CD8-positive, alpha-beta memory T cell (primary cell): ENCODE data around the gene ANKRD63. TPM values are rescaled to one million over a fixed set of nuclear protein-coding genes. Genes with fewer than 3 reads are reported as not detected.

ENCODE experiments used
- CTCF ChIA-PET: fragments of 350-600 bp; sonication (Branson Sonifier 250); formaldehyde crosslinking; loops from one replicate; lab custom pipeline; 2021; ENCODE audit warnings: antibody characterized with exemption; lab: Charles Lee
- POLR2A ChIA-PET: fragments of 350-600 bp; sonication (Branson Sonifier 250); formaldehyde crosslinking; loops from one replicate; lab custom pipeline; 2021; ENCODE audit warnings: antibody characterized with exemption; lab: Charles Lee
- DNase-seq, 5 donors: peaks; one replicate each; pipeline versions ENCODE4 v3.0.0 to v3.0.0-alpha.2; 2020 to 2022; ENCODE audit warnings: mixed read lengths in 1 of 5
- H3K27ac ChIP-seq: one replicate; pipeline ENCODE4 v1.7.0; 2013; ENCODE audit warnings: low read depth, mild to moderate bottlenecking, low read length, moderate library complexity
- H3K27me3 ChIP-seq: 2 replicates; pipeline ENCODE4 v1.7.0; 2013; ENCODE audit warnings: low read length, mild to moderate bottlenecking; ENCODE audit not compliant: insufficient read depth, poor library complexity, severe bottlenecking
- H3K36me3 ChIP-seq: 2 replicates; pipeline ENCODE4 v1.7.0; 2013; ENCODE audit warnings: mild to moderate bottlenecking, low read length, moderate library complexity; ENCODE audit not compliant: insufficient read depth
- H3K4me1 ChIP-seq: 2 replicates; pipeline ENCODE4 v1.7.0; 2013; ENCODE audit warnings: mild to moderate bottlenecking, low read length, moderate library complexity; ENCODE audit not compliant: insufficient read depth
- H3K4me3 ChIP-seq: 2 replicates; pipeline ENCODE4 v1.7.0; 2013; ENCODE audit warnings: mild to moderate bottlenecking, low read length
- H3K9me3 ChIP-seq: 2 replicates; pipeline ENCODE4 v1.7.0; 2013; ENCODE audit warnings: mild to moderate bottlenecking, low read length
- H3K27ac Mint-ChIP-seq, 8 donors: one replicate each; pipeline ENCODE4 v1.8.0; 2020 to 2021; ENCODE audit warnings: mixed read lengths in 8 of 8, mild to moderate bottlenecking in 6 of 8, inconsistent platforms in 3 of 8, moderate library complexity in 3 of 8
- H3K27me3 Mint-ChIP-seq, 2 donors: one replicate each; pipeline ENCODE4 v1.8.0; 2020 to 2021; ENCODE audit warnings: mixed read lengths in 2 of 2, mild to moderate bottlenecking in 1 of 2, moderate library complexity in 1 of 2
- H3K36me3 Mint-ChIP-seq, 3 donors: one replicate each; pipeline ENCODE4 v1.8.0; 2020 to 2021; ENCODE audit warnings: mixed read lengths in 3 of 3, inconsistent platforms in 1 of 3, mild to moderate bottlenecking in 1 of 3
- H3K4me1 Mint-ChIP-seq, 3 donors: one replicate each; pipeline ENCODE4 v1.8.0; 2020 to 2021; ENCODE audit warnings: mixed read lengths in 3 of 3, inconsistent platforms in 1 of 3, mild to moderate bottlenecking in 1 of 3
- H3K4me3 Mint-ChIP-seq, 7 donors: one replicate each; pipeline ENCODE4 v1.8.0; 2020 to 2021; ENCODE audit warnings: mixed read lengths in 7 of 7, mild to moderate bottlenecking in 6 of 7, moderate library complexity in 4 of 7, inconsistent platforms in 2 of 7
- H3K9me3 Mint-ChIP-seq, 5 donors: one replicate each; pipeline ENCODE4 v1.8.0; 2020 to 2022; ENCODE audit warnings: mixed read lengths in 5 of 5, mild to moderate bottlenecking in 3 of 5, moderate library complexity in 2 of 5, inconsistent platforms in 1 of 5
- polyA plus RNA-seq: library from polyadenylated mRNA; unstranded; fragments of 300-500 nt; fragmentation: Illumina TruSeq; gene quantifications from one replicate; pipeline ENCODE4 v1.2.3, GENCODE V29; 2021
- total RNA-seq, 2 experiments: library from RNA; stranded (reverse); gene quantifications; one replicate each; pipeline ENCODE4 v1.2.3, GENCODE V29; 2021

The ANKRD63 gene
- total and polyA plus RNA-seq, 3 experiments from 2014 or later = not detected

DNA sequence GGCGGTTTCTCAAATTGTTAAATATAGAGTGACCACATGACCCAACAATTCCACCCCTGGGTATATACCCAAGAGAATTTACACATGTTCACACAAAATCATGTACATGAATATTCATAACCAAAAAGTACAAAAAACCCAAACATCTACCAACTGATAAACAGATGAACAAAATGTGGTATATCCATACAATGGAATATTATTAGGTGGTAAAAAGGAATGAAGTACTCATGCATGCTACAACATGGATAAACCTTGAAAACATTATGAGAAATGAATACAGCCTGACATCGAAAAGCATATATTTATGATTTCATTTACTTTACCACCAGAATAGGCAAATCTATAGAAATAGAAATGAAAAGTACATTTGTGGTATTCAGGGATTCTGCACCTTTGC lies 17.5 kb upstream of the ANKRD63 start:
- no peak for DNase-seq
- Mint-ChIP-seq H3K9me3 (peaks cover 0 to 4% (median 2%) of the 10 kb centered on the region in 5 donors), H3K27ac (peak overlapping the region in 1 of 8 donors; percentile 33), H3K36me3 (peaks cover 21 to 87% (median 25%) of the 10 kb centered on the region in 3 donors), H3K4me3 (no peak overlapping the region), H3K27me3 (no peaks in the 10 kb centered on the region), H3K4me1 (peaks cover 16 to 23% (median 17%) of the 10 kb centered on the region in 3 donors)
- H3K27me3 ChIP-seq = no peaks in the 10 kb centered on the region
- no peak overlapping the region for H3K4me3 ChIP-seq
- H3K4me1 ChIP-seq = peaks cover 9% of the 10 kb centered on the region
- ChIA-PET CTCF (interaction anchor here (0.8 to 1.4 kb wide), 2 partner anchors 9 to 17 kb away, joined by 4 read pairs; partner anchors contain the start of gene ANKRD63), POLR2A (no interaction called here)
- no peak overlapping the region for H3K27ac ChIP-seq
- H3K9me3 ChIP-seq = no peaks in the 10 kb centered on the region
- peaks cover 13% of the 10 kb centered on the region for H3K36me3 ChIP-seq

DNA sequence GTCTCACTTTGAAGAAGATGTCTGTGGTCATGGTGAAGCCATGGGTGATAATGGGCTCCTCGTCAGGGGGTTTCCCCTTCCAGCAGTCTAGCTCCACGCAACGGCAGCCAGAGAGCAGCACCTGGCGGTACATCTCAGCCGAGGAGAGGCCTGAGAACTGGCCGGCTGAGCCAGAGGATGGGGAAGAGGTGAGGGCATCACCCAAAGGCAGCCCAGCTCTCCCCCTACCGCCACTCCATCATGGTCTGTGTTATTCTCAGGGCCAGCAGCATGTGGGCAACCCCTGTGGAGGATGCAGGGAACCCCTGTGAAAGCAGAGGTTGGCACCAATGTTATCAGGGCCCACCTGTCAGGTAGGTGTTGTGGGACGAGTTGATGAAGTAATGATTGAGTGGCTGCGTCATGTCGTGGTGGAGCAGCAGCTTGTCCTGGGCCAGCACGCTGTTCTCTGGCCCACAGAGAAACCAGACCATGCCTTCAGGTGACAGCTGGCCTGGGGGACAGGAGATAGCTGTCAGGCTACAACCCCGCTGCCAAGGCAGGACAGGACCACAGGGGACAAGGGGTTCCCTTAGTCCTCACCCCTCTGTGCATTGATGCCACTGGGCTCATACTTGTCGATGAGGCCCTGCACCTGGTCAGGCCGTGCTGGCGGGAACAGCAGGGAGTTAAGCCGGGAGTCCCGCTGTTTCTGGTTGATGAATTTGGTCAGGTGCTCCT lies 15.5 kb upstream of the ANKRD63 start:
- Histone ChIP-seq H3K4me1 (no peaks in the 10 kb centered on the region), H3K4me3 (no peak overlapping the region), H3K9me3 (no peaks in the 10 kb centered on the region), H3K27ac (no peak overlapping the region), H3K27me3 (no peaks in the 10 kb centered on the region), H3K36me3 (peaks cover 13% of the 10 kb centered on the region)
- POLR2A ChIA-PET = no interaction called here
- CTCF ChIA-PET = interaction anchor here (1.4 to 1.7 kb wide), 4 partner anchors 9 to 24 kb away, joined by 3 to 6 read pairs (median 3); partner anchors contain the start of gene PLCB2
- H3K36me3 Mint-ChIP-seq = peaks cover 21 to 91% (median 26%) of the 10 kb centered on the region in 3 donors
- H3K27me3 Mint-ChIP-seq = no peaks in the 10 kb centered on the region
- peaks cover 0 to 4% (median 2%) of the 10 kb centered on the region in 5 donors for H3K9me3 Mint-ChIP-seq
- H3K27ac Mint-ChIP-seq = peak overlapping the region in 2 of 8 donors; percentile 19 to 32
- DNase-seq = no peak
- no peak overlapping the region for H3K4me3 Mint-ChIP-seq
- H3K4me1 Mint-ChIP-seq = peaks cover 0 to 4% (median 2%) of the 10 kb centered on the region in 3 donors

- ChIA-PET CTCF (interaction anchor here (1.7 to 1.8 kb wide), 2 partner anchors 16 to 17 kb away, joined by 3 to 6 read pairs; no protein-coding TSS in a partner anchor), POLR2A (no interaction called here)
- no peak overlapping the region for H3K27ac Mint-ChIP-seq
- H3K27me3 Mint-ChIP-seq = no peaks in the 10 kb centered on the region
- H3K9me3 Mint-ChIP-seq = peaks cover 0 to 4% (median 2%) of the 10 kb centered on the region in 5 donors
- peaks cover 0 to 4% (median 2%) of the 10 kb centered on the region in 3 donors for H3K4me1 Mint-ChIP-seq
- Histone ChIP-seq H3K4me3 (no peak overlapping the region), H3K36me3 (peaks cover 13% of the 10 kb centered on the region), H3K9me3 (no peaks in the 10 kb centered on the region), H3K27me3 (no peaks in the 10 kb centered on the region), H3K4me1 (no peaks in the 10 kb centered on the region), H3K27ac (no peak overlapping the region)
- no peak for DNase-seq
- H3K36me3 Mint-ChIP-seq = peaks cover 21 to 91% (median 27%) of the 10 kb centered on the region in 3 donors
- H3K4me3 Mint-ChIP-seq = peak overlapping the region in 1 of 7 donors; percentile 15
Observed at GRCh38 chr15:40297356-40297755, 14.5 kb upstream of the ANKRD63 start.

DNA sequence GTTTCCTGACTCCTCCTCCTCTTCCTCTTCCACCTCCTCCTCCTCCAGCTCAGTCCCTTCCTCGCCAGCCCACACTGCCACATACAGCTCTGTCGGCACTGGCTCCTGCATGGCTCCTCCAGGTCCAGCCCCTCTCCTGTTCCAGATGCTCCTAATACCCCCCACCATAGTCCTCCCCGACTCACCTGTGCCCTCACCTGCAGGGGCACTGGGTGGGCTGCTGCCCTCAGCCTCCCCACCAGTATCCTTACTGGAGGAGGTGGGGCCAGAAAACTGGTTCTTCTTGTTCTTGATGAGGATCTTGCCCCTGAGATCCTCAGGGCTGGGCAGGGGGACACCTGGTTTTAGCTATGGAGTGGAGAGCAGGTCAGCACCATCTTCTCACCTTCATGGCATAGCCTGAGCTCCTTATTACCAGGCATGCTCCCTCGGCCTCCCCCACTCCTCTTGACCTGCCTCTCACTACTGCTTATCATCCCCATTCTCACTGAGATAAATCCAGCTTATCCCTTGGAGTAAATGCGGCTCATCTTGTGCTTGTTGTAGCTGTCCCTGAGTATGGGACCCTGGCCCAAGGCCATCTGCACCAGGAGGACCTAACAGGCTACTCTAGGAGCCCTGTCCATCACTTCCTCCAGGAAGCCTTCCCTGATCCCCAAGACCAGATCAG lies 13.8 kb upstream of the ANKRD63 start:
- Histone ChIP-seq H3K27ac (no peak overlapping the region), H3K27me3 (no peaks in the 10 kb centered on the region), H3K4me3 (no peak overlapping the region), H3K9me3 (no peaks in the 10 kb centered on the region), H3K36me3 (peaks cover 16% of the 10 kb centered on the region), H3K4me1 (no peaks in the 10 kb centered on the region)
- H3K36me3 Mint-ChIP-seq = peaks cover 21 to 89% (median 27%) of the 10 kb centered on the region in 3 donors
- H3K9me3 Mint-ChIP-seq = peaks cover 0 to 4% (median 2%) of the 10 kb centered on the region in 5 donors
- H3K4me3 Mint-ChIP-seq = no peak overlapping the region
- no peak for DNase-seq
- POLR2A ChIA-PET = no interaction called here
- H3K27ac Mint-ChIP-seq = peak overlapping the region in 3 of 8 donors; percentile 71 to 92 (median 86)
- no peaks in the 10 kb centered on the region for H3K27me3 Mint-ChIP-seq
- H3K4me1 Mint-ChIP-seq = peaks cover 0 to 4% (median 2%) of the 10 kb centered on the region in 3 donors
- CTCF ChIA-PET = interaction anchor here (1.8 kb wide), 1 partner anchor 17 kb away, joined by 6 read pairs; no protein-coding TSS in a partner anchor

GRCh38 chr15:40295877-40296560 lies 13.2 kb upstream of the ANKRD63 start:
- H3K9me3 Mint-ChIP-seq = peaks cover 0 to 4% (median 2%) of the 10 kb centered on the region in 5 donors
- Histone ChIP-seq H3K36me3 (peaks cover 16% of the 10 kb centered on the region), H3K4me1 (no peaks in the 10 kb centered on the region), H3K4me3 (no peak overlapping the region), H3K9me3 (no peaks in the 10 kb centered on the region), H3K27ac (no peak overlapping the region), H3K27me3 (no peaks in the 10 kb centered on the region)
- H3K27me3 Mint-ChIP-seq = no peaks in the 10 kb centered on the region
- no peak overlapping the region for H3K4me3 Mint-ChIP-seq
- peaks cover 19 to 83% (median 25%) of the 10 kb centered on the region in 3 donors for H3K36me3 Mint-ChIP-seq
- H3K27ac Mint-ChIP-seq = peak overlapping the region in 1 of 8 donors; percentile 11
- CTCF ChIA-PET = interaction anchor here (1.1 to 1.8 kb wide), 3 partner anchors 16 to 42 kb away, joined by 3 to 6 read pairs (median 6); no protein-coding TSS in a partner anchor
- POLR2A ChIA-PET = no interaction called here
- peaks cover 0 to 2% (median 0%) of the 10 kb centered on the region in 3 donors for H3K4me1 Mint-ChIP-seq
- DNase-seq = no peak

DNA sequence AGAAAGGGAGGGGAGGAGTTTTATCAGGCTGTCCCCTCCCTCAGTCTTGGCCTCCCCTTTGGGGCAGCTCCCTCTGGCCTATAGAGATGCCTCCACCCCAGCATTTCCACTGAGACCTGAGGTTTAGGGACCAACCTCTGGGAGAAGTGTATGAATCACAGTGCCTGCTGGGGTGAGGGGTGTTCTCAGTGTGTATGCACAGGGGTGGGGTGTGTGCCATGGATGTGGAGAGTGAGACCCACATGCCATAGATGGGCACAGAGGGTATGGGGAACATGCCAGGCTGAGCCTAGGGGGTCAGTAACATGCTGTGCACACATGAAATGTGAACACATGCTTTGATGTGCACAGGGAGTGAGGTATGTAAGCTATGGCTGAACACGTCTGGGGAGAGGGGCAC lies 12.4 kb upstream of the ANKRD63 start:
- Mint-ChIP-seq H3K9me3 (peaks cover 0 to 4% (median 0%) of the 10 kb centered on the region in 5 donors), H3K4me1 (no peaks in the 10 kb centered on the region), H3K27ac (no peak overlapping the region), H3K27me3 (no peaks in the 10 kb centered on the region), H3K36me3 (peaks cover 12 to 80% (median 20%) of the 10 kb centered on the region in 3 donors), H3K4me3 (no peak overlapping the region)
- Histone ChIP-seq H3K36me3 (peaks cover 9% of the 10 kb centered on the region), H3K27ac (no peak overlapping the region), H3K9me3 (no peaks in the 10 kb centered on the region), H3K27me3 (no peaks in the 10 kb centered on the region), H3K4me3 (no peak overlapping the region), H3K4me1 (no peaks in the 10 kb centered on the region)
- ChIA-PET POLR2A (no interaction called here), CTCF (interaction anchor here (1.0 to 1.8 kb wide), 4 partner anchors 13 to 43 kb away, joined by 3 to 6 read pairs (median 5); partner anchors contain the start of gene PLCB2)
- DNase-seq = no peak
